GM13977 (cell line): ENCODE measurements around the gene MAPRE3.

ENCODE experiments used
- DNase-seq: peaks from one replicate; pipeline ENCODE4 v3.0.0; 2012; ENCODE audit warnings: low spot score
- in situ Hi-C: fragments of 300-500 bp; cut with MboI; formaldehyde crosslinking; loops from one replicate; pipeline ENCODE4 v1.12.0; 2022; ENCODE audit warnings: low sequenced_read_pairs, low pct_unique_long_range_greater_than_20kb, mixed read lengths, inconsistent platforms; ENCODE audit not compliant: unreplicated experiment
- TF ChIP-seq, protein P1 (sequence below): IDR thresholded peaks from 2 replicates; pipeline ENCODE4 v1.5.1; 2012; ENCODE audit warnings: mild to moderate bottlenecking, control low read depth; ENCODE audit not compliant: insufficient read depth; ENCODE audit errors: extremely low read depth, missing control alignments

The MAPRE3 gene

DNA sequence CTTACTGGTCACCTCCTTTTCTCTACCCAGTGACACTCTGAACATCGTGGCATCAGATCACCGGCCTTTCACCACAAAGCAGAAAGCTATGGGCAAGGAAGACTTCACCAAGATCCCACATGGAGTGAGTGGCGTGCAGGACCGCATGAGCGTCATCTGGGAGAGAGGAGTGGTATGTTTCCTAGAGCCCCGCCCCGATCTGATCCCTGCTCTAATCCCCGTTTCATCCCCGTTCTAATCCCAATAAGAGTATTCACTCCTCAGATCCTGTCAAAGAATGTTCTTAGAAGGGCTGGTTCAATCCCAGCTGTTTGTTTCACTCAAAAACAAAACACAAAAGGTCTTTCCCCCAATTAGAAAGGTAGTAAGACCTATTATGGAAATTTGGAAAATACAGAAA lies 30.4 kb upstream of the MAPRE3 start:
- TF ChIP-seq, protein P1, sequence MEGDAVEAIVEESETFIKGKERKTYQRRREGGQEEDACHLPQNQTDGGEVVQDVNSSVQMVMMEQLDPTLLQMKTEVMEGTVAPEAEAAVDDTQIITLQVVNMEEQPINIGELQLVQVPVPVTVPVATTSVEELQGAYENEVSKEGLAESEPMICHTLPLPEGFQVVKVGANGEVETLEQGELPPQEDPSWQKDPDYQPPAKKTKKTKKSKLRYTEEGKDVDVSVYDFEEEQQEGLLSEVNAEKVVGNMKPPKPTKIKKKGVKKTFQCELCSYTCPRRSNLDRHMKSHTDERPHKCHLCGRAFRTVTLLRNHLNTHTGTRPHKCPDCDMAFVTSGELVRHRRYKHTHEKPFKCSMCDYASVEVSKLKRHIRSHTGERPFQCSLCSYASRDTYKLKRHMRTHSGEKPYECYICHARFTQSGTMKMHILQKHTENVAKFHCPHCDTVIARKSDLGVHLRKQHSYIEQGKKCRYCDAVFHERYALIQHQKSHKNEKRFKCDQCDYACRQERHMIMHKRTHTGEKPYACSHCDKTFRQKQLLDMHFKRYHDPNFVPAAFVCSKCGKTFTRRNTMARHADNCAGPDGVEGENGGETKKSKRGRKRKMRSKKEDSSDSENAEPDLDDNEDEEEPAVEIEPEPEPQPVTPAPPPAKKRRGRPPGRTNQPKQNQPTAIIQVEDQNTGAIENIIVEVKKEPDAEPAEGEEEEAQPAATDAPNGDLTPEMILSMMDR, result no peak
- in situ Hi-C loops, result no loop called here

DNA sequence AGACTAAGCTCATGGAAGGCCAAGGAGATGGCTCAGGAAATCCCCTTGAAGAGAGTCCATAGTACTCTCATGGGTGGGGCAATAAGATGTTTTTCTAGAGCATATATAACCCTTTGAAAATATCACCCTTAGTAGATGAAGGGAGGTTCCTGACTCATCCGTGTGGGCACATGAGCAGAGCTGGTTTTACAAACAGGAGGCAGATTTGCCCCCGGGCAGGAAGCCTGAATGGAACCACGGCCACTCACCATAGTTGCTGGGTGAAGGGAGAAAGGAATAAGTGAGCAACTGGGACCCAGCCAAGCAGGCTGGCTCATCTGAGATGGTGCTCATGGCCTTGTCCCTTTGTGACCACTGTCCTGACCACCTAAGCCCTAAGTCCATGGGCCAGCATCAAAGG lies 29.0 kb upstream of the MAPRE3 start:
- TF ChIP-seq, protein P1, result no peak
- in situ Hi-C loops, result no loop called here
- DNase-seq, result no peak

More for the DNA sequence above, 30.4 kb upstream of the MAPRE3 start:
- DNase-seq, result no peak

DNA sequence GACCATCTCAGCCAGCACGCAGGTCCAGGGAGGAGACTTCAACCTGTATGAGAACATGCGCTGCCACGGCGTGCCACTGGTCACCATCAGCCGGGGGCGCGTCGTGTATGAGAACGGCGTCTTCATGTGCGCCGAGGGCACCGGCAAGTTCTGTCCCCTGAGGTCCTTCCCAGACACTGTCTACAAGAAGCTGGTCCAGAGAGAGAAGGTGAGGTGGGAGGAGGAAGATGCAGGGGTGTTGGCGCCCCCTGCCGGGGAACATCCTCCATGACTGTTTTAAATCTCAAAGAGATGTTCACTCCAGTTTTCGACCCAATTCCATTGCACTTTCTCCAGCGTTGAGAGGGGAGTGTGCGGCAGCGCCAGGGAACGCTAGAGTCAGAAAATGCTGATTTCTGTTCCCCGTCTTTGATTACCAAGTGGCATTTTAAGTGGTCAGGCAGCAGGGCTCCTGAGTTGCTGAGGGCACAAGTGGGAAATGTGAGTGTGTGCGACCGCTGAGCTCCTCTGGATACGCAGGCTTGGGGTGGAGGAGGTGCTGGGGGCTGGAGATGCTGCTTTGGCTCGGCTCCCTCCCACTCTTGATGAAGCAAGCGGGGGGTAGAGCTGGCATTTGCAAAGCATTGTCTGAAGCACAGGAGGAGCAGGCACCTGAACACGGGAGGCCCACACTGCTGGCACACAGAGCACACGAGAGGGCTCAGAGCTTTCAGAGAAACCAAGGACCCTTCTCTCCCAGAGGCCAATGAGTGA lies 27.7 kb upstream of the MAPRE3 start:
- in situ Hi-C loops, result no loop called here
- peak; percentile 85 for DNase-seq
- TF ChIP-seq, protein P1, result peak; percentile 79

DNA sequence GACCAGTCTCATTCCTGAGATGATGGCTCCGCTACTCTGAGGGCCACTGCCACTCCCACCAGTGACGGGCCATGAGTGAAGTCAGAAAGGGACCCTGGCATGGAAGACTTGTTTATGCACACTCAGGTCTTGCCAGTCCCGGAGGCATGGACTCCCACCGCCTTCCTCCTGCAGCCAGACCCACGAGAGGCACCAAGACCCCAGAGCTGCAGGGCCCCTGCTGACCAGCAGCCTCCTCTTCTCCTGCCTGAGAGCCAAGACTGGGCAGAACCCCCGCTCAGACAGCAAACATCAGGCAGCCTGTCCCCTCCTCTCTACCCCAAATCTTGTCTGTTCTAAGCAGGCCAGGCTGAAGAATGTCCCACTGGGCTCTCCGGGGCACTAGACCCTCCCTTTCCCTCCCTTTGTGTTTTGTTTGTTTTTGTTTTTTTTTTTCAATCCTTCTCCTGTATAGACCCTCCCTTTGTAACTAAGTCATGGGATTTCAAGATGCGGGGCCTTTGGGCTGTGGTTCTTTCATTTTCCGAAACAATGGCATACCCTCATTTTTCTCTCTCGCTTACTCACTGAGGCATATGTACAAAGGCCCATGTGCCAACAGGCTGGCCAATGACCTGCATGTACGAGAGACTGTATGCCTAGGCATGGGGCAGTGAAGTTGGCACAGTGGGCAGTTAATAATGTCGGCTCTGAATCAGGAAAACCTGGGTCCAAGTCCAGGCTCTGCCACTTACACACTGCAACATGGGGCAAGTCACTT lies 24.3 kb upstream of the MAPRE3 start:
- DNase-seq, result no peak
- TF ChIP-seq, protein P1, result no peak
- in situ Hi-C loops, result no loop called here

DNA sequence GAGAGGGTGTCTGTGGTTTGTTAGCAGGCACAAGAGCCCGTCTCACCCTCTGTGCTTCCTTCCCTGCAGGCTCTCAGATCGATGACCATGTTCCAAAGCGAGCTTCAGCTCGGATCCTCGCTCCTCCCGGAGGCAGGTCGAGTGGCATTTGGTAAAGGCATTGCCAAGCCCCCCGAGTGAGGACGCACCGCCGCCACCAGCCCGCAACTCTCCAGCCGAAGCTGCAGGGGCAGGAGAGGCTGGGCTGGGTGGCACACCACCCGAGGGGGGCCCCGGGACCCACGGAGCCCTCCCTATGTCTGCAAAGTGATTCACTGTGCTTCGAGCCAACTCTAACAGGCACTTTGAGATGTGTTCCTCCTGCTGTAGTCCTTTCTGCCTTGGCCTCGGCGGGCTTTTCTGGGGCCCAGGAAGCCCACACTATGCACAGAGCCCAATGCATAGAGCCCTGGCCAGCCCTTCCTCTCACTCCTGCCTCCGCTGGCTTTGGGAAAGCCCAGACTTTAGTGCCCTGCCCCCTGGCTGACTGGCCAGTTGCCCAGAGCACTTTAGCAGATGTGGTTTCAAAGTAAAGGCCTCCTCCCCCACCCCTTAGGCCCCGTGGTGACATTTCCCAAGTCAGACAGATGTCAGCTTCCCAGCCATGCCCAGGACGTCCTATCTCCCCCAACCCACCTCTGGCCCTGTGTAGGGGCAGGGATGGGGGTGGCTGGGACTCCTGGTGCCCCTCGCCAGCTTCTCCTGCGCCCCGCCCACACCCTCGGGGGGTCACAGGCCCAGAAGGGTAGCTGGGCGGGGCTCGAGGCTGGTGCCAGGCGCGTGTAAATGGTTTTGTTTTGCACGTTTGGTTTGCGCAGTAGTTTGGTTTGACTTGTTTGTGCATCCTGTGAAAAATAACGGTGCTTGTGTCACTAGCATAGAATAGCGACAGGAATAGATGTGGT lies 23.3 kb upstream of the MAPRE3 start:
- in situ Hi-C loops, result no loop called here
- TF ChIP-seq, protein P1, result no peak
- no peak for DNase-seq

DNA sequence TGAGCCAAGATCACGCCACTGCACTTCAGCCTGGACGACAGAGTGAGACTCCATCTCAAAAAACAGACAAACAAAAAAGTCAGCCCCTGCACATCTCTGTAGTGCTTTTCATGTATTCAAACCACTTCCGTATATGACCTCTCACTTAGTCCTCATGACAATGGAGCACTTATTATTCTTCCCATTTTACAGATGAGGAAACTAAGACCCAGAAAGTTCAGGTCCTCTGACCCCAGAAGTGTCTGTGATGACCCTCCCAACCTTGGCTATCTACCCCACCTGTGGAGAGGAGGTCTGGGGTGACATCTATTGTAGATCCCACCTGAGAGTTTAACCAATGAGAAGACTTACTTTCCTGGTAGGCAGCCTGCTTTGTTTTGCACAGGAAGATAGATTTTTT lies 21.6 kb upstream of the MAPRE3 start:
- TF ChIP-seq, protein P1, result no peak
- no peak for DNase-seq
- in situ Hi-C loops, result no loop called here
